Kidney (tissue), 14 donors: ENCODE data around the gene NIN. TPM values are rescaled to one million over a fixed set of nuclear protein-coding genes. Genes with fewer than 3 reads are reported as not detected.

ENCODE experiments used
- DNase-seq, 5 donors: peaks; one replicate each; pipeline ENCODE4 v3.0.0-alpha.2; 2013 to 2020
- FAIRE-seq: peaks from 2 replicates; lab custom pipeline; 2012; peaks lifted over from hg19 to GRCh38; lab: Jason Lieb, UNC
- H3K27ac ChIP-seq, 2 donors: one replicate each; pipeline ENCODE4 v1.7.0; 2013; ENCODE audit warnings: low read depth in 2 of 2, low read length in 2 of 2, inconsistent platforms in 1 of 2
- H3K27me3 ChIP-seq: one replicate; pipeline ENCODE4 v1.7.1; 2013; ENCODE audit warnings: low read length, inconsistent platforms; ENCODE audit not compliant: control insufficient read depth, insufficient read depth
- H3K36me3 ChIP-seq, 3 donors: one replicate each; pipeline versions ENCODE4 v1.7.0 to v1.7.1; 2013; ENCODE audit warnings: low read length in 3 of 3, control low read depth in 1 of 3, inconsistent platforms in 1 of 3; ENCODE audit not compliant: insufficient read depth in 3 of 3, control insufficient read depth in 2 of 3
- H3K4me1 ChIP-seq, 3 donors: one replicate each; pipeline versions ENCODE4 v1.7.0 to v1.7.1; 2013; ENCODE audit warnings: low read length in 3 of 3, inconsistent platforms in 1 of 3, low read depth in 1 of 3; ENCODE audit not compliant: control insufficient read depth in 2 of 3, insufficient read depth in 2 of 3
- H3K4me3 ChIP-seq, 3 donors: one replicate each; pipeline versions ENCODE4 v1.7.0 to v1.8.1; 2013; ENCODE audit warnings: low read length in 3 of 3, control low read depth in 1 of 3, inconsistent platforms in 1 of 3
- H3K9ac ChIP-seq, 3 donors: one replicate each; pipeline versions ENCODE4 v1.7.0 to v1.7.1; 2013; ENCODE audit warnings: low read length in 3 of 3, control low read depth in 1 of 3, inconsistent platforms in 1 of 3
- H3K9me3 ChIP-seq, 3 donors: one replicate each; pipeline versions ENCODE4 v1.7.0 to v1.7.1; 2013; ENCODE audit warnings: low read length in 3 of 3, control low read depth in 1 of 3, inconsistent platforms in 1 of 3; ENCODE audit not compliant: control insufficient read depth in 2 of 3, insufficient read depth in 1 of 3
- CTCF ChIP-seq: IDR thresholded peaks from 3 replicates; pipeline ENCODE4 v1.5.1; 2012; ENCODE audit warnings: mild to moderate bottlenecking, moderate library complexity, borderline replicate concordance; ENCODE audit not compliant: insufficient read depth; ENCODE audit errors: extremely low read depth
- intact Hi-C: fragments of 100-400 bp; cut with DNase I; formaldehyde crosslinking; loops from one replicate; pipeline ENCODE4 v1.11.1; 2022
- polyA plus RNA-seq: library from polyadenylated mRNA; stranded (reverse); fragments of 350-450 nt; fragmentation: Illumina TruSeq; extraction: RNeasy Lipid Tissue Mini Kit (QIAGEN cat#74804); gene quantifications from one replicate; pipeline ENCODE4 v1.2.3, GENCODE V29; 2014; ENCODE audit warnings: low read depth, low replicate concordance; ENCODE audit not compliant: insufficient read depth
- total RNA-seq: library from RNA; stranded (reverse); fragmentation: NEBNext Ultra II Directional; extraction: Animal tissue kit (Norgen Biotek cat#: 25700); gene quantifications from one replicate; pipeline ENCODE4 v1.2.1, GENCODE V29; 2021
- donor health status: control.
- donor health status: control.
- donor health status: control.
- donor health status: control.
- donor health status: control.
- donor health status: DM: yes; HTN: yes; CAD: no.
- donor health status: Normal renal cell carcinoma (clear cell type).

NIN gene
- total and polyA plus RNA-seq, 2 donors from 2014 or later = 3.6 to 40.0 TPM

GRCh38 chr14:50733494-50733893 lies 97.5 kb downstream of the NIN start:
- no peaks in the 10 kb centered on the region for H3K4me1 ChIP-seq
- no peak for FAIRE-seq
- no peaks in the 10 kb centered on the region for H3K27me3 ChIP-seq
- H3K36me3 ChIP-seq = peaks cover 0 to 7% (median 5%) of the 10 kb centered on the region in 3 donors
- H3K4me3 ChIP-seq = no peak overlapping the region
- H3K9me3 ChIP-seq = no peaks in the 10 kb centered on the region
- H3K9ac ChIP-seq = no peak overlapping the region
- no peak for DNase-seq
- TF ChIP-seq CTCF = no peak
- no peak overlapping the region for H3K27ac ChIP-seq
- intact Hi-C loops = no loop called here

- H3K36me3 ChIP-seq = peaks cover 4 to 15% (median 9%) of the 10 kb centered on the region in 3 donors
- H3K9me3 ChIP-seq = no peaks in the 10 kb centered on the region
- intact Hi-C loops = no loop called here
- no peak overlapping the region for H3K9ac ChIP-seq
- H3K4me3 ChIP-seq = no peak overlapping the region
- FAIRE-seq (no peak), DNase-seq (no peak)
- TF ChIP-seq CTCF = no peak
- H3K27me3 ChIP-seq = no peaks in the 10 kb centered on the region
- H3K4me1 ChIP-seq = no peaks in the 10 kb centered on the region
- no peak overlapping the region for H3K27ac ChIP-seq
These were observed 102.1 kb downstream of the NIN start for GRCh38 chr14:50728836-50729235.

DNA sequence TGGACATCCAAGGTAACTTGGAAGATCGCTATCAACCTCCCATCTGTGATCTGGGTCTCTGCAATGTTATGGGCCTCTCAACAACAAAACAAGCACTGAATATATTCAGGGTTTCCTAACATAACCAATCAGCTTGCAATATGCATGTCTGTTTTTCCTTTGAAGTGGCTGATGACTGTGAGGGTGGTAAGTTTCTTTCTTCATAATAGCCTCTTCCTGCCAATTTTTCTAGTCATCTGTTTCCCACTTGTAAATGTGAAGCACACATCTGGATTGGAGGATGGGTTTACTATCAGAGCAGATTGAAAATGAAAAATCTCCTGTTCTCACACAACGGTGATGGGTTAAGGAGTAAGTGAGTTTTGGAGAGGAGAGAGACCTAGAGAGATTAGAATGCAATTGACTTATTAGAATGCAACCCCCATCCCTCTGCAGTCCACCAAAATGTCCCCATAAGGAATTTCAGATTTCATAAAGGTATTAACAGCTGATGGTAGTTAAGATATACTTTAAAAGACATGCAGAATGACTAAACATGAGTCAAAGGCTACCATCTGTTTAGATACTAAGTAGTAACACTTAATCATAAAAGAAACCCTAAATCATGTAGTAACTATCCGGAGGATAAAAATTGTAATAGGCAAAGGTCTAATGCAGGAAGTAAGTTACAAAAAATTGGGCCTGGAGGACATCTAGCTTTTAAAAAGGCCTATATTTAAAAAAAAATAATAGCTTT lies 104.4 kb downstream of the NIN start:
- Histone ChIP-seq H3K36me3 (peaks cover 4 to 18% (median 9%) of the 10 kb centered on the region in 3 donors), H3K27ac (no peak overlapping the region), H3K9ac (no peak overlapping the region), H3K4me1 (no peaks in the 10 kb centered on the region), H3K9me3 (no peaks in the 10 kb centered on the region), H3K27me3 (no peaks in the 10 kb centered on the region), H3K4me3 (no peak overlapping the region)
- TF ChIP-seq CTCF = no peak
- FAIRE-seq (no peak), DNase-seq (no peak)
- intact Hi-C loops = no loop called here
